Fibroblast of pulmonary artery (primary cell): ENCODE measurements around the gene NTM.

Source experiments
- DNase-seq: peaks from one replicate; pipeline ENCODE4 v3.0.0-alpha.2; 2010; ENCODE audit warnings: low read depth
- H3K4me3 ChIP-seq: replicated peaks from 2 replicates; pipeline ENCODE4 v1.5.1; 2011; ENCODE audit warnings: low read depth, mild to moderate bottlenecking, control low read depth, low read length, moderate library complexity
- TF ChIP-seq, protein P1 (sequence below): IDR thresholded peaks from 2 replicates; pipeline ENCODE4 v1.5.1; 2011; ENCODE audit warnings: mild to moderate bottlenecking, control low read depth, low read length, inconsistent platforms; ENCODE audit errors: missing control alignments

Gene NTM

DNA sequence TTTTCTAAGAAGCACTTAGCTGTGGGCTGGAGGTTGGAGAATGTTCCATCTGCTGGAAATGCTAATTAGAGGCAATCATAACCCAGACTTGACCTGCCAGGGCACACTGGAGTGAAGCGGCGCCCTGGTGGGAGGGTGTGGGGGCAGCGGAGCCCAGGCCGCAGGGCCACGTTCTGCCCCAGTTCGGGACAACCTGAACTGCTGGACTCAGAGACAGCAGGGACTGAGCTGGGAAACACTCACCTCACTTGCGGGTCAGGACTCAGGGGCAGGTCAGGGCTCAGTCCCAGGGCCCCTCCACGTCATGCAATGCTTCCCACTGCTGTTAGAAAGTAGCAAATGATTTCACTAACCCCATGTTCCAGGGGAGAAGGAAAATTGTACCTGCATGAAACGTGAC lies 316.4 kb downstream of the NTM start:
- no peak for DNase-seq
- TF ChIP-seq, protein P1, sequence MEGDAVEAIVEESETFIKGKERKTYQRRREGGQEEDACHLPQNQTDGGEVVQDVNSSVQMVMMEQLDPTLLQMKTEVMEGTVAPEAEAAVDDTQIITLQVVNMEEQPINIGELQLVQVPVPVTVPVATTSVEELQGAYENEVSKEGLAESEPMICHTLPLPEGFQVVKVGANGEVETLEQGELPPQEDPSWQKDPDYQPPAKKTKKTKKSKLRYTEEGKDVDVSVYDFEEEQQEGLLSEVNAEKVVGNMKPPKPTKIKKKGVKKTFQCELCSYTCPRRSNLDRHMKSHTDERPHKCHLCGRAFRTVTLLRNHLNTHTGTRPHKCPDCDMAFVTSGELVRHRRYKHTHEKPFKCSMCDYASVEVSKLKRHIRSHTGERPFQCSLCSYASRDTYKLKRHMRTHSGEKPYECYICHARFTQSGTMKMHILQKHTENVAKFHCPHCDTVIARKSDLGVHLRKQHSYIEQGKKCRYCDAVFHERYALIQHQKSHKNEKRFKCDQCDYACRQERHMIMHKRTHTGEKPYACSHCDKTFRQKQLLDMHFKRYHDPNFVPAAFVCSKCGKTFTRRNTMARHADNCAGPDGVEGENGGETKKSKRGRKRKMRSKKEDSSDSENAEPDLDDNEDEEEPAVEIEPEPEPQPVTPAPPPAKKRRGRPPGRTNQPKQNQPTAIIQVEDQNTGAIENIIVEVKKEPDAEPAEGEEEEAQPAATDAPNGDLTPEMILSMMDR: no peak
- H3K4me3 ChIP-seq: no peak overlapping the region

DNA sequence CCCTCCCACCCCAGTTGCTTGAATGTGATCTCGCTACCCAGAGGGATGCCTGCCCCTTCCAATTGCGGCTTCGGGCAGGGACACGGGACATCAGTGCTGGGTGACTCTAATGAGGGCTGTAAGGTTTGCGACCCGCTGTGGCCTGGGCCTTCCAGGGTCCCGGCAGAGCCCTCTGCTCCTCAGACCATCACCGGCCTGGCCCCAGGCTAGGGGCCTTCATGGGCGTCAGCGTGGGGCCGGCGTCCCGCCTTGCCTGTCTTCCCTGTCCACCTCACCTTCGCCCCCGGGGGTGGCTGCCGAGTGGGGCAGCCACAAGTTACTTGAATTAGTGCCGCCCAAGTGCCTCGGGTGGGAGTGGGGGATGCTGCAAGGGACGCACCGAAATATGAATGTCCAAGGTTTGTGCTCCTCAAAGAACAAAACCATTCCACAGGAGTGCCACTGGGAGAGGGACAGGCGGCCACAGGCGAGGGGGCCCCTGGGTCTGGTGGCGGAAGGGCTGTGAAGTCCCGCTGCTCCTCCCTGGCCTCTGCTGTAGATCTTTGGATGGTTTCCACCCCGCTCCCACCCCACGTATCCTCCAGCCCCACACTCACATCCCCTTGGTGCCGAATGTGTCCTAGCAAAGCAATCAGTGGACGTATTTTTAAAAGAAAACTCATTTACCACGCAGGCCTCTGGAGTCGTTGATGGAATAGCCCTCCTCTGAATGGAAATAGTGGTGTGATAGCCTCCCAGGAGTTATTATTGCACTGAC lies 317.1 kb downstream of the NTM start:
- TF ChIP-seq, protein P1: no peak
- no peak overlapping the region for H3K4me3 ChIP-seq
- no peak for DNase-seq

DNA sequence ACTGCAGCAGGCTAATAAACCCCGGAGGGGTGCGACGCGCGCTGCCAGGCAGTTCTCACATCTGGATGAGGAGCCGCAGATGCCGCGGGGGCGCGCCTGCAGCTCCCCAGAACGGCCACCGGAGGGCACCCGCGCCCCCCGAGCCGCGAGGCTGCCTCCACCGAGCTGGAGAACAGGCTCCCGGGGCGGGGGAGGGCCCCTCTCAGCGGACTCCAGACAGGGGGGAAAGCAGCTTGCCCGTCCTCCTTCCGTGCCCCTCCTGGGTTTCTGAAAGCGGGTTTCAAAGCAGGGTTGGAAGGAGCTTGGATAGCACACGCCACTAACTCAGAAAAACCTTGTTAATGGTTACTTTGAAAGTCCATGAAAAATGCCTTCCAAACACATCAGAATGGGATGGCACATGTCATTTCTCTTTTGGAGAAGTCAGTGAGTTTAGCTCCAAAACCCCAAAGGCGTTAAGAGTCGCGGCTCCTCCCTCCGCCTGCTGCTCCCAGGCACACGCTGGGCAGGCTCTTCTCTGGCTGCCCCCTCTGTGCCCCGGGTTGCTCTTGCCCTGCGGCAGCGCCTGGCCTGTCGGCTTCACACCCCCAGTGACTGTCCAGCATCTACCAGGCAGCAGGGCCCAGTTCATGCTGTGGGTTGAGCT lies 317.8 kb downstream of the NTM start:
- H3K4me3 ChIP-seq: peak overlapping the region; percentile 38
- TF ChIP-seq, protein P1: peak; percentile 57
- peak; percentile 62 for DNase-seq

DNA sequence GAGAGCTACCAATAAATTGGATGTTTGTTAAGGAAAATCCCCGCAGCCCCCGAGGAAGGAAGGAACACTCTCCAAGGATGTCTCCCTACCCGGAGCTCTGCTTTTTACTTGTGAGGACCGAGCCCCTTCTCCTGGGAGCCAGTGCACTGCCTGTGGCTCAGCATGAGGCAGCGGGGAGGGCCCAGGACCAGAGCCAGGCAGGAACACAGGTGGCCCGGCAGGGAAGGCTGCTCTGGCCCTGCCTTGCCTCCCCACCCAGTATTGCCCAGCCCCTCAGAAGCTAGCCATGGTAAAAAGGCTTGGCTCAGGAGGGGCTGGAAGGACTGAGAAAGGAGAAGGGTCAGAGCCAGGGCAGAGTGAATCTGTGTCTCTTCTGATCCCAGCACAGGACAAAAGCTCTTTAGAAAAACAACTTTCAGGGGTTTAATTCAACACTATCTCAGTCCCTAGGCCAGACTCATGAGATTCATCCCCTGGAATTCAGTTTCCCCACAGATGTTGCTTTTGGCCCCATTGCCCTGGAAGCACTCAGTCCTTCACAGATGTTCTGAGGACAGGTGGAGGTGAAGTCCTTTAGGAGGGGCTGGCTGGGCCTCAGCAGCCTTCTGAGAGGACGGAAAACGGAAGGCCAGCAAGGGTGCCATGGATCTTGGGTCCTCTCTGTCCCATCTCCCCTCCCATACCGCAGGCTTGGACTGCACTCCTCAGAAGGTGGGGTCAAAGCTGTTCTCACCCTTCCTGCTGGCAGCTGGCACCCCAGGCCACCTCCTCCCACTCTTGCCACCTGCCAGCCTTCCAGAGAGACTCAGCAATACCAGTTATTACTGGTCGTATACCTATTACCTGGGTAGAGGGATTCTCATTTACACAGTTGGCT lies 318.9 kb downstream of the NTM start:
- DNase-seq: no peak
- TF ChIP-seq, protein P1: no peak
- H3K4me3 ChIP-seq: no peak overlapping the region

DNA sequence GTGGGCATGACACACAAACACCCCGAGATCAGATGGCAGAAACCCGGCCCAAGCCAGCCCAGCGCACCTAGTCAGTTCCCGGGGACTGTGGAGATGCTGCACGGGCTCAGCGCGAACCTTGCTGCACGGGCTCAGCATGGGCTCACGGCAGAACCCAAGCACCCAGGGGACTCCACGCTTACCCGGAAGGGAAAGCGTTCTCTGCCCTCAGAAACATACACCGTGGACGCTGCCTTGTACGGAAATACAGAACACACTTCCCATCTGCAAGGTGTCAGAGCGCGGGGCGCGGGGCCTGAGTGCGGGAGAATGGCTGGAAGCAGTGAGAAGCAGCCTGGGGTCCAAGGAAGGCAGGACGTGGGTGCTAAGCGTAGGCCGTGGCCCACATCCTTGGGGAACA lies 319.9 kb downstream of the NTM start:
- DNase-seq: no peak
- no peak overlapping the region for H3K4me3 ChIP-seq
- TF ChIP-seq, protein P1: no peak

DNA sequence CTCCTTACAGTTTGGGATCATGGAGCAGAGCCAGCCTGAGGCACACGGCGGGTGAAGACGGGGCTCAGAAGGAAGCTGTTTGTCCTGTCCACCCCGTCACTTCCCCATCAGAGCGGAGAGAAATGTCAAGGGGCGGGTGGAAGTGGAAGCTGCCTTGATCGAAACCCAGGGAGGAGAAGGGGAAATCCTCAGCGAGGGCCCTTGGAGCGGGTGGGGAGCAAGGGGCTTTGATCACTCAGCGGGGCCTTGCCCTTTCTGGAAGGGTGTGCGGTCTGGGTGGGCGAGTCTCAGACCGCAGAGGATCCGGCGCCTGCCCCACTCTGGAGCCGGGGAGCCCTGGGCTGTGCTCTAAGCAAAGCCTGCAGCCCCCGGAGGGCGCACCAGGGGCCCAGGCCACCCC lies 320.4 kb downstream of the NTM start:
- DNase-seq: no peak
- no peak overlapping the region for H3K4me3 ChIP-seq
- TF ChIP-seq, protein P1: no peak
